Esophagus muscularis mucosa (tissue), 4 donors: ENCODE results near the gene ADAMTS18. TPM values are rescaled to one million over a fixed set of nuclear protein-coding genes. Genes with fewer than 3 reads are reported as not detected.

ENCODE experiments used
- DNase-seq: peaks from one replicate; pipeline ENCODE4 v3.0.0-alpha.2; 2017; ENCODE audit errors: extremely low spot score
- H3K27ac ChIP-seq, 4 donors: fragments of 200-600 bp; sonication (generic); replicated peaks in 1 of 4; 1 replicate in 3 of 4; 2 replicates in 1 of 4; pipeline ENCODE4 v1.5.1; 2016 to 2019; ENCODE audit warnings: mild to moderate bottlenecking in 1 of 4
- H3K27me3 ChIP-seq, 4 donors: fragments of 200-600 bp; sonication (generic); one replicate each; pipeline versions ENCODE4 v1.5.1 to v1.6.0; 2016 to 2019
- H3K36me3 ChIP-seq, 4 donors: fragments of 200-600 bp; sonication (generic); one replicate each; pipeline ENCODE4 v1.5.1; 2016 to 2019
- H3K4me1 ChIP-seq, 4 donors: fragments of 200-600 bp; sonication (generic); one replicate each; pipeline ENCODE4 v1.5.1; 2016 to 2019
- H3K4me3 ChIP-seq, 4 donors: fragments of 200-600 bp; sonication (generic); 1 replicate in 2 of 4; 2 replicates in 2 of 4; pipeline ENCODE4 v1.5.1; 2016 to 2019; ENCODE audit warnings: mild to moderate bottlenecking in 4 of 4, moderate library complexity in 1 of 4
- H3K9me3 ChIP-seq, 4 donors: fragments of 200-600 bp; sonication (generic); 1 replicate in 3 of 4; 2 replicates in 1 of 4; pipeline ENCODE4 v1.5.1; 2016 to 2019
- EP300 ChIP-seq: sonication (generic); formaldehyde crosslinking; IDR thresholded peaks from one replicate; pipeline ENCODE4 v1.6.1; 2017; ENCODE audit warnings: antibody characterized with exemption
- POLR2A ChIP-seq: fragments of 450-650 bp; IDR thresholded peaks from one replicate; pipeline ENCODE4 v1.6.1; 2017; ENCODE audit warnings: antibody characterized with exemption, moderate library complexity, mild to moderate bottlenecking, low read depth
- POLR2AphosphoS5 ChIP-seq, 2 donors: sonication (generic); formaldehyde crosslinking; IDR thresholded peaks; one replicate each; pipeline ENCODE4 v1.6.1; 2017; ENCODE audit warnings: antibody characterized with exemption in 2 of 2
- WGBS: methylation state at CpG from one replicate; pipeline ENCODE4 v1.1.5; 2018; 5-methylcytosine and 5-hydroxymethylcytosine counted together
- intact Hi-C: fragments of 100-400 bp; cut with DNase I; formaldehyde crosslinking; loops from one replicate; pipeline ENCODE4 v1.15.1; 2023
- total RNA-seq, 4 donors: library from RNA; depleted of rRNA; stranded (reverse); fragments of >200 nt; gene quantifications; one replicate each; pipeline versions ENCODE4 v1.1.0 to v1.2.1, GENCODE V29; 2016
- TF ChIP-seq, protein P1 (sequence below), 3 experiments: fragments of 200-600 bp in 2 of 3; fragments of 450-650 bp in 1 of 3; sonication (generic) in 2 of 3; IDR thresholded peaks; one replicate each; pipeline ENCODE4 v1.5.1; 2017 to 2019; ENCODE audit warnings: antibody characterized with exemption in 3 of 3, mild to moderate bottlenecking in 2 of 3, moderate library complexity in 1 of 3

Gene ADAMTS18
- total RNA-seq, 4 donors from 2014 or later: 0.45 TPM; not detected in 3

DNA sequence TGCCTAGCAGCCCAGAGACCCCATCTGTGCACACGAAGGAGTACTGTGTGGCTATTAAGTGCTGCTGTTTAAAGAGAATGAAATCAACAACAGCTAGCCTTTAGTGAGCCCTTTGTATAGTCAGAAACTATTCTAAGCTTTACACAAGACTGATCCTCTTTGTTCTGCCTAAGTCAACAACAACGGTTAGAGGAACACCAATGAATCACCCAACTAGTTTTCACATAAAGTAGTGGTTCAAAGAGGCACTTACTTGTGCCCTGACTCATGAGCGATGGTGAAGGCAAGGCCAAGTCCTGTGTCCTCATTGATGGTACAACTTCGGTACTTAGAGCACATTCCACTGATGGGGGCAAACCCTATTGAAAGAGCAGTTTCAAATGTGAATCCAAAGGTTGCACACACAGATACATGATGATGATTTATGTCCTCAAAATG lies 75.8 kb downstream of the ADAMTS18 start:
- 44% methylated on average over 4 of the region's 4 CpGs for WGBS

DNA sequence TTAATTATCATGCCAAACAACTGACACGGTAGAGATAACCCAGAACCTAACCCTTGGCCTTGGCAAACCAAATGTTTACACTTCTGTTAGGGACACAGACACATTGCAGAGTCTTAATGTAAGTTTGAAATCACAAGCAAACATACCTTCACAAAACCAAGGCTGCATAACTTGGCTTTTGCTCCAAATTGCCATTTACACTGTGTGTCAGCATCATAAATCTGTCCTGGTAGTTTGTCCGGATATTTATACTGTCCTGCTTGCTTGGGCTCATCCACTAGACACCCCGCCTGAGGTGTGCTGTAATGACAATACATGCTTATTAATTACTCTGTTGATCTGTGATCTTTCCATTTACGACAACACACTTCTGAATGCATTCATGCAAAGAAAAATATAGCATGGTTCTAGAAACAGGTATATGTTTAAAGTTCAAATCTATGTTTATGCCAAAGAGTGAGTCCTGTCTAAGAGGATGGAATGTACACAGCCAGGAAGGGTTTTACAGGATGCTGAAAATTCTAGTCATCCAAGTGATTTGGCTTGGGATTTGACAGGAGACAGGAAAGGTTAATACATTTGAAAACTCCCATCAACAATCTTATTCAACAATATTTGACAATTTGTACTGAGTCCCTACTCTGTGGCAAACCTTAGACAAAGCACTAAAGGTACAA lies 81.1 kb downstream of the ADAMTS18 start:
- no peak for DNase-seq
- 50% methylated on average over 4 of the region's 4 CpGs for WGBS

More for the DNA sequence above, 75.8 kb downstream of the ADAMTS18 start:
- Histone ChIP-seq H3K9me3 (no peaks in the 10 kb centered on the region), H3K27me3 (peaks cover 0 to 5% (median 0%) of the 10 kb centered on the region in 4 donors), H3K36me3 (no peaks in the 10 kb centered on the region), H3K4me1 (no peaks in the 10 kb centered on the region), H3K27ac (no peak overlapping the region), H3K4me3 (no peak overlapping the region)
- intact Hi-C loops: no loop called here
- no peak for DNase-seq
- no peak for TF ChIP-seq POLR2AphosphoS5 (IDR thresholded peaks at IDR 0.05)
- no peak for TF ChIP-seq POLR2A
- no peak for TF ChIP-seq EP300
- TF ChIP-seq, protein P1, sequence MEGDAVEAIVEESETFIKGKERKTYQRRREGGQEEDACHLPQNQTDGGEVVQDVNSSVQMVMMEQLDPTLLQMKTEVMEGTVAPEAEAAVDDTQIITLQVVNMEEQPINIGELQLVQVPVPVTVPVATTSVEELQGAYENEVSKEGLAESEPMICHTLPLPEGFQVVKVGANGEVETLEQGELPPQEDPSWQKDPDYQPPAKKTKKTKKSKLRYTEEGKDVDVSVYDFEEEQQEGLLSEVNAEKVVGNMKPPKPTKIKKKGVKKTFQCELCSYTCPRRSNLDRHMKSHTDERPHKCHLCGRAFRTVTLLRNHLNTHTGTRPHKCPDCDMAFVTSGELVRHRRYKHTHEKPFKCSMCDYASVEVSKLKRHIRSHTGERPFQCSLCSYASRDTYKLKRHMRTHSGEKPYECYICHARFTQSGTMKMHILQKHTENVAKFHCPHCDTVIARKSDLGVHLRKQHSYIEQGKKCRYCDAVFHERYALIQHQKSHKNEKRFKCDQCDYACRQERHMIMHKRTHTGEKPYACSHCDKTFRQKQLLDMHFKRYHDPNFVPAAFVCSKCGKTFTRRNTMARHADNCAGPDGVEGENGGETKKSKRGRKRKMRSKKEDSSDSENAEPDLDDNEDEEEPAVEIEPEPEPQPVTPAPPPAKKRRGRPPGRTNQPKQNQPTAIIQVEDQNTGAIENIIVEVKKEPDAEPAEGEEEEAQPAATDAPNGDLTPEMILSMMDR (IDR thresholded peaks at IDR 0.05): no peak

DNA sequence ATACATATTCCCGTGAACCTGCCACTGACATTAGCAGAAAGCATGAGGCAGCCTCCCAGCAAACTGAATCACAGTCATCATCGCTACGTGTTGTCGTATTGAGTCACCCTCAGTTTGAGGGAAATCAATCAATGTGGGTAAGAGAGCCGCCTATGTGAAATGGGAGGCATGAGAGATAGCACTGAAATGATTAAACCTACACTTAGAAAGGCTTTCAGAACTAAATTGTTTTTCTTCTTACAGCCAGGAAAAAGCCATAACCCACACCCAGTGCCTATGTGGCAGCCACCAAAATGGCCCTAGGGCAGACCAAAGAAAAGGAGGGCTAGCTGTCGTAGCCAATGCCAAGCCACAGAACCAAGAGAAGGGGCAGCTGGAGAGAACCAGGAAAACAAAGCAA lies 90.5 kb downstream of the ADAMTS18 start:
- TF ChIP-seq POLR2AphosphoS5 (IDR thresholded peaks at IDR 0.05): no peak
- TF ChIP-seq POLR2A: no peak
- TF ChIP-seq EP300: no peak
- TF ChIP-seq, protein P1 (IDR thresholded peaks at IDR 0.05): no peak
- no peaks in the 10 kb centered on the region for H3K36me3 ChIP-seq
- no peak overlapping the region for H3K27ac ChIP-seq
- no peaks in the 10 kb centered on the region for H3K27me3 ChIP-seq
- WGBS: 91% methylated on average over 6 of the region's 6 CpGs
- H3K9me3 ChIP-seq: no peaks in the 10 kb centered on the region
- H3K4me3 ChIP-seq: no peak overlapping the region
- no peak for DNase-seq
- no peaks in the 10 kb centered on the region for H3K4me1 ChIP-seq
- intact Hi-C loops: no loop called here

More for the DNA sequence above, 81.1 kb downstream of the ADAMTS18 start:
- Histone ChIP-seq H3K27me3 (no peaks in the 10 kb centered on the region), H3K4me3 (no peak overlapping the region), H3K4me1 (no peaks in the 10 kb centered on the region), H3K36me3 (no peaks in the 10 kb centered on the region), H3K9me3 (no peaks in the 10 kb centered on the region), H3K27ac (no peak overlapping the region)
- no peak for TF ChIP-seq EP300
- intact Hi-C loops: no loop called here

DNA sequence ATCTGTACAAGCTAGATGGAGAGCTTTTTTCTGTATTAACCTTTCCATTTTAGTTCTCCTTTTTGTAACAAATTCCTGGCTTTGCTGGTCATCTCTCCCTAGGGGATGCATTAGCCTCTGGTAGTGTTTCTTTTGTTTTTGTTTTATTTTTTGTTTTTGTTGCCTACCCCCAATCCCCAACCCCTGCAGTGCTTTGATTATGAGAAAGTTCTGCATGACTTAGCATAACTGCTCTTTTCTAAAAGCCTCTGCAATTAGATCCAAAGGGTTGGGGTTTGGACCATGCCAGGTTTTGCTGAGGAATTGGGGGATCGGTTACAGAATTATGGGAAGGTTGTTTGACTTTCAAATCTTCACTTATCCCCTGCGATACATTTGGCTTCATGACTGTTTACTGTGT lies 98.2 kb downstream of the ADAMTS18 start:
- Histone ChIP-seq H3K27ac (no peak overlapping the region), H3K36me3 (no peaks in the 10 kb centered on the region), H3K9me3 (no peaks in the 10 kb centered on the region), H3K27me3 (no peaks in the 10 kb centered on the region), H3K4me1 (no peaks in the 10 kb centered on the region), H3K4me3 (no peak overlapping the region)
- 69% methylated on average over 2 of the region's 2 CpGs for WGBS
- no peak for TF ChIP-seq EP300
- no peak for TF ChIP-seq POLR2AphosphoS5 (IDR thresholded peaks at IDR 0.05)
- TF ChIP-seq, protein P1 (IDR thresholded peaks at IDR 0.05): no peak
- TF ChIP-seq POLR2A: no peak
- DNase-seq: no peak
- intact Hi-C loops: no loop called here

DNA sequence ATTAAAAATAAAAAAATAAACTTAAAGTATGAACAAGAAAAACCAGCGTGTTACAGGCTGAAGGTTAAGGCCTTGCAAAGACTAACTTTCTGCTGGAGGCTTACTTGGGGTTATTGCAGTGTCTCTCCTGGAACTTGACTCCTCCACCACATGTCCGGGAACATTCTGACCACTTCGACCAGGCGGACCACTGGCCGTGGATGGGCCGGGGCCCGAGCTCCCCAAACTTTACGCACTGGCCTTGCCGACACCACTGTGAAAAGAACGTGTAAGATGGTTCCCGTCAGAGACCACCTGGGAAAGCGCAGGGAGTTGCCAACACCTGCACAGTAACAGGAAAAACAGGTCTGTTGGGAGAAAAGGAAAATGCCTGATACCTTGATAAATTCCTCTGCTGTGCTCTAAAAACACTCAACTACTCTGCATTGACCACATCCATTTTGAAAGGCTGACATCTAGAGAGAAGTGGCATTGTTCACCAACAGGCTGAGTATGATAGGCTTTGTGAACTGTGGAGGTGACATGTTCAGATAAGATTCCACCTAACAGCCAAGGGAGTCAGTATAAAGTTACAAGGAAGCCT lies 99.1 kb downstream of the ADAMTS18 start:
- Histone ChIP-seq H3K36me3 (no peaks in the 10 kb centered on the region), H3K4me1 (no peaks in the 10 kb centered on the region), H3K27me3 (no peaks in the 10 kb centered on the region), H3K27ac (no peak overlapping the region), H3K4me3 (no peak overlapping the region), H3K9me3 (no peaks in the 10 kb centered on the region)
- intact Hi-C loops: no loop called here
- TF ChIP-seq, protein P1 (IDR thresholded peaks at IDR 0.05): no peak
- no peak for TF ChIP-seq POLR2A
- no peak for TF ChIP-seq EP300
- no peak for TF ChIP-seq POLR2AphosphoS5 (IDR thresholded peaks at IDR 0.05)
- 88% methylated on average over 12 of the region's 12 CpGs for WGBS
- DNase-seq: no peak
